ENCODE measurements around the gene PYROXD2.

The PYROXD2 gene

GRCh38 chr10:98337484-98337883, 77.5 kb downstream of the PYROXD2 start:
- no peak for DNase-seq (ENCODE audit: low read depth, low spot score)

Measured in activated naive CD8-positive, alpha-beta T cell treated with anti-CD3 and anti-CD28 coated beads, Interleukin-2, amount 50 U/mL, for 16 hours (primary cell).